ENCODE data around the gene TSHZ2.
"Not testable (repeated sequence)": the region's sequence is repeated elsewhere in the genome, so short reads cannot be mapped to it uniquely, and the experiment has no call there.

Gene TSHZ2

DNA sequence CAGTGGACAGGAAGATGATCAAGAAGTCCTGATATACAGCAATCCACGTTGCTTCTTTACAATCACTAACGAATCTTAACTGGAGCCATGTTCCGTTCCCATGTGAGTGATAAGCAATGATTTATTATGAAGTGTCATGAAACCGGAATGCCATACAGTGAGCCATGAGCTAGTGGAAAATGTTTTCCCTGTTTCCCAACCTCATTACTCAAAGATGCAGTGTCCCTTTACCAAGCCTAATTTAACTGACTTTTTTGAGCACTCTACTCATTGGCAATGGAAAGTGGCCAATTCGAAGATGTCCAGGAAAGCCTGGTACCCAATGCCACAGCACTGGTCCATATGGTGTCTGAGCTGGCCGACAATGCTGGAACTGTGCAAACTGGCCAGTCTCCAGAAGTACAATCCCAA is 473.2 kb downstream of the TSHZ2 start:
- H3K4me3 Mint-ChIP-seq = no peak overlapping the region

DNA sequence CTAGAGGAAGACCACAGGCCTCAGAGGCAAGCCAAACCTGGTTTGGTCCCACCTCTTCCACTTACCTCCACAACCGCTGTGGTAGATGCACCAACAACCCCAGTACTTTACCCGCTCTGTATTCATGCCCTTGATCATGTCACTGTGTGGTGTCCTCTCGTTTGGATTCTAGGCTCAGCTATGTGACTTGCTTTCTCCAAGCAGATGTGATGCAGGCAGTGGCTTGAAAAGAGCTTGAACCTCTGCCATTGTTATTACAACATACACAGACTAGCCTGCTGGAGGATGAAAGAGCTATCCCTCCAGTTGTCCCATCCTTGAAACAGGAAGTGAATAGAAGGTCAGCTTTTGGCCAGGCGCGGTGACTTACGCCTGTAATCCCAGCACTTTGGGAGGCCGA is 473.8 kb downstream of the TSHZ2 start:
- H3K27ac Mint-ChIP-seq = no peak overlapping the region
- no peaks in the 10 kb centered on the region for H3K4me1 Mint-ChIP-seq (ENCODE audit: low read depth)
- H3K36me3 Mint-ChIP-seq (ENCODE audit: low read depth) = peaks cover 14% of the 10 kb centered on the region
- H3K9me3 Mint-ChIP-seq = peaks cover 53% of the 10 kb centered on the region
- H3K27me3 Mint-ChIP-seq (ENCODE audit: low read depth) = no peaks in the 10 kb centered on the region
- no peak overlapping the region for H3K4me3 Mint-ChIP-seq

More for the DNA sequence above, 473.2 kb downstream of the TSHZ2 start:
- Mint-ChIP-seq H3K9me3 (peaks cover 49% of the 10 kb centered on the region), H3K4me1 (ENCODE audit: low read depth) (no peaks in the 10 kb centered on the region), H3K27me3 (ENCODE audit: low read depth) (no peaks in the 10 kb centered on the region), H3K27ac (no peak overlapping the region), H3K36me3 (ENCODE audit: low read depth) (peaks cover 14% of the 10 kb centered on the region)

DNA sequence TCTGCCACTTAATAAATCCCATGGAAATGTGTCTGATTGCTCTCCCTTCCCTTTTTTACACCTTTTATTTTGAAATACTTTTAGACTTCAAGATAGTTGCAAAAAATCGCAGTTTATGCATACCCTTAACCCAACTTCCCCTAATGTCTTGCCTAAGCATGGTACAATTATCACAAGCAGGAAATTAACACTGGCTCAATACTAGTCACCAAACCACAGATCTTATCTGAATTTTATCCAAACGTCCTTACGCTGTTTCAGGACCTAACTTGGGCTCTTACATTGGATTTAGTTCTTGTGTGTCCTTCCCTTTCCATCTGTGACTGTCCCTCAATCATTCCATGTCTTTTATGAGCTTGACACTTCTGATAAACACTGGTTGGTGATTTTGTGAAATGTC is 475.2 kb downstream of the TSHZ2 start:
- no peaks in the 10 kb centered on the region for H3K4me1 Mint-ChIP-seq (ENCODE audit: low read depth)
- peaks cover 17% of the 10 kb centered on the region for H3K36me3 Mint-ChIP-seq (ENCODE audit: low read depth)
- H3K4me3 Mint-ChIP-seq = no peak overlapping the region
- H3K27ac Mint-ChIP-seq = no peak overlapping the region
- peaks cover 62% of the 10 kb centered on the region for H3K9me3 Mint-ChIP-seq
- H3K27me3 Mint-ChIP-seq (ENCODE audit: low read depth) = no peaks in the 10 kb centered on the region

DNA sequence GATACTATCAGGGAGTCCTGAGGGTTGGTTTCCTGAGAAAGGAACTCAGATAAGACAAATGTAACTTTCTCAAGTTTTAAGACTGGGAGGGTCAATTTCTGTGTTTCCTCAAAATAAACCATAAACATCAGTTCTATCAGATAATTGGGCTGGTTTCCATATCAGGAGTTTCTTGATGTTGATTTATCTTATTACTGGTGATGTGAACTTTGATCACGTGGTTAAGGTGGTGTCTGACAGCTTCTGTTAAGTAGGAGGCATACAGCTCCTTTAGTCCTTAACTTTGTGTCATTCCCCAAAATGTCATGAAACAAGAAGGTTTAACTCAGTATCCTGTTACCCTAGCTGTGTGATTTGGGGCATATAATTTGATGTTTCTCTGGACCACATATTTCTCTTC is 476.3 kb downstream of the TSHZ2 start:
- Mint-ChIP-seq H3K4me1 (ENCODE audit: low read depth) (no peaks in the 10 kb centered on the region), H3K27ac (no peak overlapping the region), H3K36me3 (ENCODE audit: low read depth) (peaks cover 20% of the 10 kb centered on the region), H3K9me3 (peaks cover 63% of the 10 kb centered on the region), H3K4me3 (no peak overlapping the region), H3K27me3 (ENCODE audit: low read depth) (no peaks in the 10 kb centered on the region)

DNA sequence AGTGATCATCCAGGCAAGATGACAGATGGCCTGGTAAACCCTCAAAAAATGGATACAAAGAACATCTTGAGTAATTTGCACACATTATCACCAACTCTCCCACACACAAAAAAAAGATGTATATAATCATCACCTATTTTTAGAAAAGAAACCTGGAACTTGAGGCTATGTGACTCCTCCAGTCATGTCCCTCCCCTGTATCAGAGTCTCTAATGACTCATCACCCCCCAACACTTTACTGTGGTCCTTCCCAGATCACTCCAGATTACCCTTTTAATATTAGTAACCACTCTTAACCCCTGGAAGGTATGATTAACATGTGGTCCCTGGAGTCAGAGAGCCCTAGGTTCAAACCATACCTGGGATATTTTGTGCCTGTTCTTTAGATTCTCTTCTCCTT is 476.7 kb downstream of the TSHZ2 start:
- peaks cover 20% of the 10 kb centered on the region for H3K36me3 Mint-ChIP-seq (ENCODE audit: low read depth)
- no peaks in the 10 kb centered on the region for H3K4me1 Mint-ChIP-seq (ENCODE audit: low read depth)
- H3K27me3 Mint-ChIP-seq (ENCODE audit: low read depth) = no peaks in the 10 kb centered on the region
- peaks cover 66% of the 10 kb centered on the region for H3K9me3 Mint-ChIP-seq
- H3K4me3 Mint-ChIP-seq = no peak overlapping the region
- H3K27ac Mint-ChIP-seq = no peak overlapping the region

DNA sequence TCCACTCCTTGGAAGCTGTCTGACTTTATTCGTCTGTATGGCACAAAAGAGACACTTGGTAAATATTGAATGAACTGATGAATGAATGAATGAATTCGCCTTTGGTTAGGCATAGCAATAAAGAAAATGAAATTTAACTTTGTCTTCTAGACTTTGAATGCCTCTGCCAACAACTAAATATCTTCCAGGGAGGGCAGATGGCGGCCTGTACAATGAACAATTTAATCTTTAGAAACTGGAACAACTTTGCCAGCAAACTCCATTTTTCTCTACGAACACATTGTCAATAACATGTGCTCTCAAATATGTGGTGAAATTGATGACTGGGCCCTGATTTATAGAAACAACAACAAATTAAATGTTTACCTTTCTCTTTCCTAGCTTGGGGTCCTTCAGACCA is 480.9 kb downstream of the TSHZ2 start:
- no peaks in the 10 kb centered on the region for H3K27me3 Mint-ChIP-seq (ENCODE audit: low read depth)
- no peak overlapping the region for H3K27ac Mint-ChIP-seq
- peaks cover 55% of the 10 kb centered on the region for H3K9me3 Mint-ChIP-seq
- no peak overlapping the region for H3K4me3 Mint-ChIP-seq
- no peaks in the 10 kb centered on the region for H3K4me1 Mint-ChIP-seq (ENCODE audit: low read depth)
- H3K36me3 Mint-ChIP-seq (ENCODE audit: low read depth) = peaks cover 21% of the 10 kb centered on the region

DNA sequence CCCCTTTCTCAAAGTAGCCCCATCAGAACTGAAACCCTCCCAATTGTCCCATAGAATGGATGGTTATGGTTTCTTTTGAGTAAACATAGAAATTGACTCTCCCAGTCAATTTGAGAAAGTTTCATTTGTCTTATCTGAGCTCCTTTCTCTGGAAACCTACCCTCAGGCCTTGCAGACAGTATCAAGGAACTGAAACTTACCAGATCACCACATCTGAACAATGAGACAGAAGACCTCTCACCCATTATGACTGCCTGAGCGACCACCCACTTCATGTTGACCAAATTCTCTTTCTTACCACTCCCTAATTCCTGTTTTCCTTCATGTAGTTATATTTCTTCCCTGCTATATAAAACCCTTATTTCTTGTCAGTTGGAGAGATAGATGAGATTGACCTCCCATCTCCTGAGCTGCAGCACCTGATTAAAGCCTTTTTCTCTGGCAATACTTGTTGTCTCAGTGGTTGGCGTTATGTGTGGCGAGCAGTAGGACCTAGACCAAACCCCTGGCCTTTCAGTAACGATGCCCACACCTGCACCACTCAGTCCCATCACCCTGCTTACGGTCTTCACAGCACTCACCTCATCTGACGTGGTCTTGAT is 482.6 kb downstream of the TSHZ2 start:
- Mint-ChIP-seq H3K4me3 (no peak overlapping the region), H3K4me1 (ENCODE audit: low read depth) (no peaks in the 10 kb centered on the region), H3K36me3 (ENCODE audit: low read depth) (peaks cover 18% of the 10 kb centered on the region), H3K9me3 (peaks cover 38% of the 10 kb centered on the region), H3K27ac (no peak overlapping the region), H3K27me3 (ENCODE audit: low read depth) (no peaks in the 10 kb centered on the region)

DNA sequence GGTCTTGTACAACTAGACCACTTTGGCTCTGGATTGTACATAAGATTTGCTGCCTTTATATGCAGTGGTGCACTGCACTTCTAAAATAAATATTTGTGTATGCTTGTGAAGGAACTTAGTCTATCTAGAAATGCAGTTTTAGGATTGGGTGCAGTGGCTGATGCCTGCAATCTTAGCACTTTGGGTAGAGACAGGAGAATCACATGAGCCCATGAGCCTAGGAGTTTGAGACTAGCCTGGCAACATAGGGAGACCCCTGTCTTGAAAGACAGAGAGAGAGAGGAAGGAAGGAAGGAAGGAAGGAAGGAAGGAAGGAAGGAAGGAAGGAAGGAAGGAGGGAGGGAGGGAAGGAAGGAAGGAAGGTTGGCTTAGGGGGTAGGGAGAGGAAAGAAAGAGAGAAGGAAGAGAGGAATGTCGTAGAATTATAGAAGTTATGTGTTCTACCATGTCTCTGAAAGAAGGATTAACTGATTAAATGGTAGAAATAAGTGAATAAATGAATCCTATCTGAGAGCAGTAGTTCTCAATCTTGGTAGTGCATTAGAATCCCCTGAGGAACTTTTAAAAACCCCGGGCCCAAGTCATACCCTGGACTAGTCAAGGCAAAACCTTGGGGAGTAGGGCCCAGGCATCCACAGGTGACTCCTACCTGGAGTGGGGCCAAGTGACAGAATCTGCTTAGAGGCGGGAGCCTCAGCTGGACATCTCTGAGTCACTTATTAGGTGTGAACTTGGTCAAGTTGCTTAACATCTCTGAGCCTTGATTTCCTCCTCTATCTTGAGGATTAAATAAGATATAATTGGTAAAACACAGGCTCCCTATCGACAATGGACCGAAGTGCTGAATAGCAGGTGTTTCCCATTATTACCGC is 491.2 kb downstream of the TSHZ2 start:
- no peaks in the 10 kb centered on the region for H3K4me1 Mint-ChIP-seq (ENCODE audit: low read depth)
- H3K4me3 Mint-ChIP-seq = no peak overlapping the region
- peaks cover 3% of the 10 kb centered on the region for H3K9me3 Mint-ChIP-seq
- no peak overlapping the region for H3K27ac Mint-ChIP-seq
- H3K36me3 Mint-ChIP-seq (ENCODE audit: low read depth) = no peaks in the 10 kb centered on the region
- H3K27me3 Mint-ChIP-seq (ENCODE audit: low read depth) = no peaks in the 10 kb centered on the region

DNA sequence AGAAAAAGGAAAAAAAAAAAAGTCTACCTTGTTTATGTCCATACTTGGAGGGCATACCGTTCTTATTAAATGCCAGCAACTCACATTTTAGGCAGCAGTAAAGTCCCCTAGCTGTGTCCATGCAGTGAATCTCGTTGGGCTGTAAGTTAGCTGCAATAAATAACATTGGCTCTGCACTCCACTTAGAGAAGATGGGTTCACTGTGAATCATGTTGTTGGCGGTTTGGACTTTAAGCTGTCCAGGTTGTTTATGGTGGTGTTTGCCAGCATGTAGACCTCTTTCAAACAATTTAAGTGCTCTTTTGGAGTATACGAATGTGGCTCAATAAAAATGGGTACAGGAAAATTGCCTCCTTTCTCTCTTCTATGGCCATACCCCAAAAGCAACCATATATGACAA is 494.1 kb downstream of the TSHZ2 start:
- H3K27ac Mint-ChIP-seq = no peak overlapping the region
- H3K27me3 Mint-ChIP-seq (ENCODE audit: low read depth) = no peaks in the 10 kb centered on the region

DNA sequence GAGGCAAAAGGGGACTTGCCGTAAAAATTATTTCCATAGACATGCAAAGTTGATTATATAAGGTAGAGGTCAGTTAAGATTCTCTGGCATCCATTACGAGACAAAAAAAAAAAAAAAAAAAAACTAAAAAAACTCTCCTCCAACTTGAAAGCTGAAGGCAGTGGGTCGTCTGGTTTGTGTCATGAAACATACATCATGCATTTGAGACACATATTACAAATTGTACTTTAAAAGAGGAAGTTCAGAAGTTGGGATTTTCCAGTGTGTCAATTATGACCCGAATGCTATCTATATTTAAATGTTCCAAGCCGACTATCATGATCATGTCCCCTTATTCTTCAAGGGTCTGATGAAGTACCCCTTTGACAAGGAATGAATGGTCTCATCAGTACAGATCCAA is 496.4 kb downstream of the TSHZ2 start:
- Mint-ChIP-seq H3K27ac (no peak overlapping the region), H3K4me3 (no peak overlapping the region), H3K4me1 (ENCODE audit: low read depth) (no peaks in the 10 kb centered on the region), H3K27me3 (ENCODE audit: low read depth) (no peaks in the 10 kb centered on the region), H3K36me3 (ENCODE audit: low read depth) (peaks cover 5% of the 10 kb centered on the region), H3K9me3 (peaks cover 6% of the 10 kb centered on the region)

More for the DNA sequence above, 494.1 kb downstream of the TSHZ2 start:
- H3K9me3 Mint-ChIP-seq = peaks cover 3% of the 10 kb centered on the region
- no peaks in the 10 kb centered on the region for H3K36me3 Mint-ChIP-seq (ENCODE audit: low read depth)
- no peak overlapping the region for H3K4me3 Mint-ChIP-seq
- no peaks in the 10 kb centered on the region for H3K4me1 Mint-ChIP-seq (ENCODE audit: low read depth)

DNA sequence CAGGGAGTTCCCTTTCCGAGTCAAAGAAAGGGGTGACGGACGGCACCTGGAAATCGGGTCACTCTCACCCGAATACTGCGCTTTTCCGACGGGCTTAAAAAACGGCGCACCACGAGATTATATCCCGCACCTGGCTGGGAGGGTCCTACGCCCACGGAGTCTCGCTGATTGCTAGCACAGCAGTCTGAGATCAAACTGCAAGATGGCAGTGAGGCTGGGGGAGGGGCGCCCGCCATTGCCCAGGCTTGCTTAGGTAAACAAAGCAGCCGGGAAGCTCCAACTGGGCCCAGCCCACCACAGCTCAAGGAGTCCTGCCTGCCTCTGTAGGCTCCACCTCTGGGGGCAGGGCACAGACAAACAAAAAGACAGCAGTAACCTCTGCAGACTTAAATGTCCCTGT is 500.7 kb downstream of the TSHZ2 start:
- H3K4me1 Mint-ChIP-seq (ENCODE audit: low read depth) = not testable (repeated sequence)

DNA sequence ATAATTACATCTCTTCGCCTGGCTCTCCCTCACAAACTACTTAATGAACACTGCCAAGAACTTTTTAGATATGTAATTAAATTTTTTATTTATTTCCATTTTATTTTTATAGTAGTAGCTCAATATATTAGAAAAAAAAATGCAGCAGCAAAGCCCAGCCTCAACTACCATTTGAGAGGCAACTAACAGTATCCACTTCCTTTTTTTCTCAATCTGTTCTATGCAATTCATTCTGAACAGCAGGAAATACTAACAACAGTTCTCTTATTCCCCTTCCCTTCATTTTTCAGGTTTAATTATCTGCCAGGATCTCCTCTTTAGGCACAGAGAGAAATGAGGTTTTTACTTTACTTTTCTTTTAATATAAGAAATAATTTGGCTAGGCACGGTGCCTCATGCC is 508.8 kb downstream of the TSHZ2 start:
- no peaks in the 10 kb centered on the region for H3K27me3 Mint-ChIP-seq (ENCODE audit: low read depth)
- H3K9me3 Mint-ChIP-seq = no peaks in the 10 kb centered on the region
- no peaks in the 10 kb centered on the region for H3K36me3 Mint-ChIP-seq (ENCODE audit: low read depth)
- H3K27ac Mint-ChIP-seq = no peak overlapping the region
- H3K4me3 Mint-ChIP-seq = no peak overlapping the region
- no peaks in the 10 kb centered on the region for H3K4me1 Mint-ChIP-seq (ENCODE audit: low read depth)

More for the DNA sequence above, 500.7 kb downstream of the TSHZ2 start:
- not testable (repeated sequence) for H3K4me3 Mint-ChIP-seq; H3K9me3 Mint-ChIP-seq; H3K27me3 Mint-ChIP-seq (ENCODE audit: low read depth); H3K27ac Mint-ChIP-seq; H3K36me3 Mint-ChIP-seq (ENCODE audit: low read depth)

DNA sequence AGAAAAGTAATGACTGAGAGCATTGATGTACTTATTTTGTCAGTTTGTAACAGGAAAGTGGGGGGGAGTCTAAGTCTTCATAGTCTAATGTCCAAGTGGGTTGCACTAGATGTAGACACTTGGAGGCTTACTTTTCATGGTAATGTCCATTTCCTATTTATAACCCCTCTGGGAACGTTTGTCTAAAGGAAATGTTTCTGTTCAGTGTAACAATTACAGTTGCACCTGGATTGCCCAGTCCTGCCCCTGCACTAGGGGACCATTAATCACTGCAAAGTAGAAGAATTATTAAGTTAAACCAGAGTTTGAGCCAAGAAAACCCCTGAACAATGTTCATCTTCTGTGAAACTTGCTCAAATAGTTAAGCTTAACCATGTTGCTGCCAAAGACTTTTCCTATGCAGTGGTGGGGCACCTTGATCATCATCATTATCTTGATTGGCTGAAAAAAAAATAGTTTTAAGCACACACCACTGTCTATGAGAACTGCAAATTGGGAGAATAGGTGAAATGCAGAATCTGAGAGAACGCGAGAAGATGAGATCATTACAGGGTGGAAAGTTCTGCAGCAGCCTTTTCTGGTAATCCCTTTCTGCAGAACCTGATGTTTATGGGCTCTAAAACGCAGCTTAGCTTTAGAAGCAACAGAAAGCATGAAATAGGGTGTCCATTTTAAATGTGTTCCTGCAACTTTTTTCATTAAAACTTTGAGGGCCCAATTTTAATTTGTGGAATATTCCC is 515.5 kb downstream of the TSHZ2 start:
- no peaks in the 10 kb centered on the region for H3K9me3 Mint-ChIP-seq
- no peak overlapping the region for H3K4me3 Mint-ChIP-seq
- peaks cover 2% of the 10 kb centered on the region for H3K36me3 Mint-ChIP-seq (ENCODE audit: low read depth)
- no peak overlapping the region for H3K27ac Mint-ChIP-seq
- no peaks in the 10 kb centered on the region for H3K27me3 Mint-ChIP-seq (ENCODE audit: low read depth)
- peaks cover 4% of the 10 kb centered on the region for H3K4me1 Mint-ChIP-seq (ENCODE audit: low read depth)

DNA sequence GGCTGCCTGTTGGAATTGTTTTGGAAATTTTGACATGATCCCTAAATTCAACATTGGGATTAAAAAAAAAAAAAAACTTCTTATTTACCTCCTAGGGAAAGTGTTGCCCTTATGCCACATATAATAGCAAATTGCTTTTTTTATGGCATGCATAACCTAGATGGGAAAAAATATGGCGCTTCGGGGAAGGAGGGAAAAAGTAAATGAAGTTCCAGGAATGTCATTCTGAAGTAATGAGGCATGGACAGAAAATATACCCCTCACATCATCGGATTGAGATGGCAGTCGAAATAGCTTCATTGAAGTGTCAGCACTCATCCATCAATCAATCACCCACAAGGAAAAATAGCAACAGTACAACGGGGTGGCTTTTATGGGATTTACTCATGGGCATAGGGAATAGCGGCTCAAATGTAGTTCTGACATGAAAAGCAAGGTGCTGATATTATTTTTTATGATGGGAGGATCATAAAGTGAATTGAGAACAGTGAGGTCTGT is 516.7 kb downstream of the TSHZ2 start:
- Mint-ChIP-seq H3K27me3 (ENCODE audit: low read depth) (no peaks in the 10 kb centered on the region), H3K27ac (no peak overlapping the region), H3K9me3 (no peaks in the 10 kb centered on the region), H3K4me3 (no peak overlapping the region), H3K4me1 (ENCODE audit: low read depth) (peaks cover 4% of the 10 kb centered on the region), H3K36me3 (ENCODE audit: low read depth) (peaks cover 2% of the 10 kb centered on the region)
